H9 (cell line): ENCODE data around the gene TXNDC8. TPM values are rescaled to one million over a fixed set of nuclear protein-coding genes. Genes with fewer than 3 reads are reported as not detected.

ENCODE experiments used
- DNase-seq: peaks from one replicate; pipeline ENCODE4 v3.0.0-alpha.2; 2017
- H2AFZ ChIP-seq: one replicate; pipeline ENCODE4 v1.6.1; 2013; ENCODE audit warnings: mild to moderate bottlenecking, low read length, control low read depth, moderate library complexity
- H2AK5ac ChIP-seq: 2 replicates; pipeline ENCODE4 v1.6.1; 2013; ENCODE audit warnings: low read length, control low read depth, mixed read lengths; ENCODE audit not compliant: insufficient read length
- H2BK120ac ChIP-seq: one replicate; pipeline ENCODE4 v1.6.1; 2013; ENCODE audit warnings: low read depth, mild to moderate bottlenecking, low read length, control low read depth, inconsistent platforms; ENCODE audit not compliant: poor library complexity, severe bottlenecking
- H2BK12ac ChIP-seq: 2 replicates; pipeline ENCODE4 v1.6.1; 2013; ENCODE audit warnings: low read length, control low read depth, mixed read lengths, low read depth; ENCODE audit not compliant: insufficient read length
- H2BK15ac ChIP-seq: 2 replicates; pipeline ENCODE4 v1.6.1; 2013; ENCODE audit warnings: low read depth, low read length, control low read depth
- H2BK20ac ChIP-seq: one replicate; pipeline ENCODE4 v1.6.1; 2013; ENCODE audit warnings: low read depth, mild to moderate bottlenecking, low read length, control low read depth, inconsistent platforms; ENCODE audit not compliant: poor library complexity, severe bottlenecking
- H2BK5ac ChIP-seq: 2 replicates; pipeline ENCODE4 v1.6.1; 2013; ENCODE audit warnings: low read length, control low read depth, mixed read lengths; ENCODE audit not compliant: insufficient read length
- H3K14ac ChIP-seq: 2 replicates; pipeline ENCODE4 v1.6.1; 2013; ENCODE audit warnings: low read length, control low read depth; ENCODE audit not compliant: insufficient read depth
- H3K18ac ChIP-seq: 2 replicates; pipeline ENCODE4 v1.6.1; 2013; ENCODE audit warnings: low read depth, mild to moderate bottlenecking, mixed read lengths, low read length, control low read depth; ENCODE audit not compliant: insufficient read length
- H3K23ac ChIP-seq: 2 replicates; pipeline ENCODE4 v1.6.1; 2013; ENCODE audit warnings: low read length, control low read depth, mixed read lengths, low read depth; ENCODE audit not compliant: insufficient read length
- H3K23me2 ChIP-seq: 2 replicates; pipeline ENCODE4 v1.6.1; 2013; ENCODE audit warnings: low read depth, mild to moderate bottlenecking, mixed read lengths, low read length, control low read depth; ENCODE audit not compliant: insufficient read length, poor library complexity, severe bottlenecking
- H3K27ac ChIP-seq: 2 replicates; pipeline ENCODE4 v1.5.1; 2013; ENCODE audit warnings: low read length, control low read depth, mixed read lengths, low read depth; ENCODE audit not compliant: insufficient read length
- H3K27me3 ChIP-seq: 2 replicates; pipeline ENCODE4 v1.6.1; 2013; ENCODE audit warnings: low read length, control low read depth, inconsistent platforms; ENCODE audit not compliant: insufficient read depth
- H3K4ac ChIP-seq: 2 replicates; pipeline ENCODE4 v1.6.1; 2013; ENCODE audit warnings: low read depth, mild to moderate bottlenecking, control low read depth, inconsistent platforms, low read length, moderate library complexity
- H3K4me1 ChIP-seq: 2 replicates; pipeline ENCODE4 v1.6.1; 2013; ENCODE audit warnings: low read length, control low read depth, inconsistent platforms; ENCODE audit not compliant: insufficient read depth
- H3K4me2 ChIP-seq: 2 replicates; pipeline ENCODE4 v1.6.1; 2013; ENCODE audit warnings: low read length, control low read depth, mixed read lengths; ENCODE audit not compliant: insufficient read length, insufficient read depth
- H3K56ac ChIP-seq: 2 replicates; pipeline ENCODE4 v1.6.1; 2013; ENCODE audit warnings: low read depth, mild to moderate bottlenecking, mixed read lengths, low read length, control low read depth; ENCODE audit not compliant: insufficient read length
- H3K79me1 ChIP-seq: 2 replicates; pipeline ENCODE4 v1.6.1; 2013; ENCODE audit warnings: low read depth, mild to moderate bottlenecking, moderate library complexity, low read length, control low read depth, inconsistent platforms; ENCODE audit not compliant: insufficient read depth, poor library complexity, severe bottlenecking
- H3K79me2 ChIP-seq: 2 replicates; pipeline ENCODE4 v1.6.1; 2013; ENCODE audit warnings: low read length, control low read depth, inconsistent platforms; ENCODE audit not compliant: insufficient read depth
- H3K9ac ChIP-seq: 2 replicates; pipeline ENCODE4 v1.6.1; 2013; ENCODE audit warnings: low read length, control low read depth, mixed read lengths; ENCODE audit not compliant: insufficient read length; ENCODE audit errors: extremely low read depth
- H3K9me3 ChIP-seq: one replicate; pipeline ENCODE4 v1.6.1; 2013; ENCODE audit warnings: low read depth, low read length, inconsistent platforms; ENCODE audit not compliant: control insufficient read depth
- H3T11ph ChIP-seq: one replicate; pipeline ENCODE4 v1.6.1; 2013; ENCODE audit warnings: mild to moderate bottlenecking, low read length, control low read depth, inconsistent platforms
- H4K20me1 ChIP-seq: one replicate; pipeline ENCODE4 v1.6.1; 2013; ENCODE audit not compliant: control insufficient read depth, insufficient read length, insufficient read depth
- H4K5ac ChIP-seq: 2 replicates; pipeline ENCODE4 v1.6.1; 2013; ENCODE audit warnings: low read depth, mild to moderate bottlenecking, mixed read lengths, low read length, control low read depth; ENCODE audit not compliant: insufficient read length
- H4K8ac ChIP-seq: replicated peaks from 2 replicates; pipeline ENCODE4 v1.6.1; 2013; ENCODE audit warnings: low read length, control low read depth, mixed read lengths, low read depth; ENCODE audit not compliant: insufficient read length
- H4K91ac ChIP-seq: 2 replicates; pipeline ENCODE4 v1.6.1; 2013; ENCODE audit warnings: low read depth, mild to moderate bottlenecking, moderate library complexity, mixed read lengths, low read length, control low read depth; ENCODE audit not compliant: insufficient read length
- H3K27ac Mint-ChIP-seq, 3 experiments: 2 replicates in 2 of 3; 3 replicates in 1 of 3; pipeline ENCODE4 v1.8.0; 2020 to 2021; ENCODE audit warnings: mixed read lengths in 3 of 3, mild to moderate bottlenecking in 1 of 3, moderate library complexity in 1 of 3
- H3K27me3 Mint-ChIP-seq: 2 replicates; pipeline ENCODE4 v1.8.0; 2021; ENCODE audit warnings: low read depth, mild to moderate bottlenecking, moderate library complexity, mixed read lengths
- H3K36me3 Mint-ChIP-seq, 3 experiments: 2 replicates in 2 of 3; 3 replicates in 1 of 3; pipeline ENCODE4 v1.8.0; 2020 to 2021; ENCODE audit warnings: low read depth in 3 of 3, mixed read lengths in 3 of 3; ENCODE audit not compliant: insufficient read depth in 1 of 3
- H3K4me1 Mint-ChIP-seq, 2 experiments: 2 replicates each; pipeline ENCODE4 v1.8.0; 2020; ENCODE audit warnings: mixed read lengths in 2 of 2
- H3K4me3 Mint-ChIP-seq, 2 experiments: 2 replicates in 1 of 2; 3 replicates in 1 of 2; pipeline ENCODE4 v1.8.0; 2020 to 2021; ENCODE audit warnings: mild to moderate bottlenecking in 2 of 2, mixed read lengths in 2 of 2, moderate library complexity in 1 of 2
- H3K9me3 Mint-ChIP-seq, 2 experiments: 2 replicates in 1 of 2; 3 replicates in 1 of 2; pipeline ENCODE4 v1.8.0; 2020; ENCODE audit warnings: mild to moderate bottlenecking in 2 of 2, mixed read lengths in 2 of 2, moderate library complexity in 1 of 2
- CTCF ChIP-seq: fragments of 200-600 bp; sonication (generic); conservative IDR thresholded peaks from 3 replicates; pipeline ENCODE4 v1.8.0; 2021; ENCODE audit warnings: antibody characterized with exemption, mild to moderate bottlenecking
- WGBS: extraction: QIAGEN DNeasy Blood & Tissue Kit; methylation state at CpG from one replicate; pipeline ENCODE4 v1.1.7; 2013; ENCODE audit warnings: missing lambda C conversion rate, low lambda C conversion rate, mixed read lengths; ENCODE audit not compliant: insufficient read length; ENCODE audit errors: extremely low coverage; 5-methylcytosine and 5-hydroxymethylcytosine counted together
- total RNA-seq: library from RNA; stranded (reverse); gene quantifications from 2 replicates; pipeline ENCODE4 v1.2.1, GENCODE V29; 2021

Gene TXNDC8
- total RNA-seq, 1 experiment from 2014 or later = not detected

- Histone ChIP-seq H3K79me1 (no peaks in the 10 kb centered on the region), H2BK120ac (no peak overlapping the region), H3K56ac (no peak overlapping the region), H2BK20ac (no peak overlapping the region), H3K9me3 (no peaks in the 10 kb centered on the region), H4K5ac (no peak overlapping the region), H3K23me2 (no peaks in the 10 kb centered on the region), H3T11ph (no peak overlapping the region), H2BK12ac (no peak overlapping the region), H3K27ac (no peak overlapping the region), H3K27me3 (no peaks in the 10 kb centered on the region), H3K4me1 (no peaks in the 10 kb centered on the region), H2BK5ac (no peak overlapping the region), H3K79me2 (no peaks in the 10 kb centered on the region), H2BK15ac (no peak overlapping the region), H3K9ac (no peak overlapping the region), H3K4me2 (no peak overlapping the region), H3K18ac (no peak overlapping the region), H3K23ac (no peak overlapping the region), H2AFZ (no peak overlapping the region), H2AK5ac (no peak overlapping the region), H4K8ac (no peak overlapping the region), H4K91ac (no peak overlapping the region), H3K14ac (no peak overlapping the region), H4K20me1 (no peaks in the 10 kb centered on the region), H3K4ac (no peak overlapping the region)
- Mint-ChIP-seq H3K27ac (no peak overlapping the region), H3K27me3 (no peaks in the 10 kb centered on the region), H3K9me3 (peaks cover 0 to 4% of the 10 kb centered on the region in 2 experiments; a peak in 1 of 5 replicates), H3K4me1 (no peaks in the 10 kb centered on the region), H3K4me3 (no peak overlapping the region), H3K36me3 (no peaks in the 10 kb centered on the region)
- DNase-seq = no peak
- no CpG with 5 or more reads among the region's 4 CpGs for WGBS
- no peak for TF ChIP-seq CTCF
Measured at GRCh38 chr9:110334183-110334582, 3.5 kb downstream of the TXNDC8 start.
